ENCODE measurements around the gene TTLL12.

The TTLL12 gene

DNA sequence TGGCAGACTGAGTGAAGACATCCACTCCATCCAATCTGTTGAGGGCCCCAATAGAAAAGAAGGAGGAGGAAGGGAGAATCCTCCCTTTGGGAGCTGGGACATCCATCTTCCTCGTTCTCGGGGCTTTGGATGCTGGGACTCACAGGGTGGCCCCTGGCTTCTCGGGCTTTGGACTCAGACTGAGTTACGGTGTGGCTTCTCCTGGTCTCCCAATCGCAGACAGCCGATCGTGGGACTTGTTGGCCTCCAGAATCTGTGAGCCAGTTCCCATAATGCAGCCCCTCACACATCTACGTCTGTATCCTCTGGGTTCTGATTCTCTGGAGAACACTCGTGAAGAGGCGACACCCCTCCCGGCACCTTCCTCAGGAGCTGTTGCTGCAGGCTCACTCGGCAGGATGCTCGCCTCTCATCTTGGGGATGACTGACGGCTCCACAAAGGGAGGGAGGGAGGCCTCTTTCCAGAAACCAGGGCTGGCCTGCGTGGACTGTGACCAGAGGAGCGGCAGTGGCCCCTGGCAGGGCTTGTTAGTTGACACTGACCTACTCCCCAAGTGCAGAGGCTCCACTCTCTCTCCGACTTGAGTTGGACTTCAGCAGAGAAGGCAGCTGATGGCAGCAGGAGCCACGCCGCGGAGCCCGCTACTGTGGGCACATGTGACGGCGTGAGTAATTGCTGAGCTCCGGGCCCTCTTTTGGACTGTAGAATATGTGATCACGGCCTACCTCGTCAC is 14.7 kb upstream of the TTLL12 start:
- no peak for DNase-seq (ENCODE audit: insufficient read length, low spot score)
- no peak for FAIRE-seq

DNA sequence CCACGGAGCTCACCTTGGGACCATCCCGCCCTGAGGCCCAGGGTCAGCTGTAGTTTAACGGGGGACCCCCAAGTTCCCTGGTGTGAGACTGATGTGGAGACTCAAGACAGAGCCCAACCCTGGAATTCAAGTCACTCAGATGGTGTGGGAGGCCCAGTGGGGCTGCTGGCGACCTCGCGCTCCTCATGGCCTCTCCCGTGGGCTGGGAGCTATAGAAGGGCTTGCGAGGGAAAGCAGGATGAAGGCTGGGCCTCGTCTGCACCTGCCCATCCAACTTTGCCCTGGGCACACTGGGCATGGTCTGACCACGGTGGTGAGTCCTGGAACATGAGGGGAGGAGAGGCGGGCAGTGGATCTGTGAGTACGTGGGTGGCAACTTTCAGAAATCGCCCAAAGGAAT is 13.6 kb upstream of the TTLL12 start:
- DNase-seq (ENCODE audit: insufficient read length, low spot score) (no peak), FAIRE-seq (no peak)

DNA sequence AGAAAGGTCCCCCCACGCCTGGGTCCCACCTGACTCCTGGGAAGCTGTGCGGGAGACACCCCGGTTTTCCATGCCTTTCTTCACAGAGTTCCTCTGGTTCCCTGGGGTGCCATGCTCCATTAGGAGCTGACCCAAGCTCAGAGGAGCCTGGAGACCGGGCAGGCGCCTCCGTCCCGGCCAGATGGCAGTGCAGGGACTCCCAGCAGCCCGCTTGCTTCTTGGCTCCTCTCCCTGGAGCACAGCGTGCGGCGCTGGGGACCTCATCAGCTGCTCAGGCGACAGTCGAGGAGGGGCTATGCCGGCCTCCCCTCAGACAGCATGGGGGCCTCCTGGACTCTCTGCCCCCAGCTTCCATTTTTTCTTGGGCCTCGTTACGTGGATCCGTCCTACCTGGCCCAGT is 13.1 kb upstream of the TTLL12 start:
- FAIRE-seq (no peak), DNase-seq (ENCODE audit: insufficient read length, low spot score) (no peak)

DNA sequence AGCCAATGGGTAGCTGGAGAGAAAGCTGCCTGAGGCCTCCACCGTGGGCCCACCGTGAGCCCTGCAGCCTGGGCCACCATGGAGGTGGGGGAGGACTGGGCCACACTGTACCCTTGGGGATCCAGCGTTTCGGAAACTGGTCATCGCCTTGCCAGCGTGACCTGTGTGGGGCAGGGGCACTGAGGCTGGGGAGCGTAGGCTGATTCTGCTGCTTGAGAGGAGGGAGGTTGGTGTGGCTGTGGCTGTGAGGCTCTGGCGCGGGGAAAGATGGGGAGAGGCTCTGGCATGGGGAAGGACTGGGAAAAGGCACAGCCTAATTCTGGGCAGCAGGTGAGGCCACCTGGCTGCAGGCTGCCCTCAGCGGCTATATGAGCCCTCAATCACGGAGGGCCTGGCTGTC is 12.6 kb upstream of the TTLL12 start:
- FAIRE-seq, result no peak

DNA sequence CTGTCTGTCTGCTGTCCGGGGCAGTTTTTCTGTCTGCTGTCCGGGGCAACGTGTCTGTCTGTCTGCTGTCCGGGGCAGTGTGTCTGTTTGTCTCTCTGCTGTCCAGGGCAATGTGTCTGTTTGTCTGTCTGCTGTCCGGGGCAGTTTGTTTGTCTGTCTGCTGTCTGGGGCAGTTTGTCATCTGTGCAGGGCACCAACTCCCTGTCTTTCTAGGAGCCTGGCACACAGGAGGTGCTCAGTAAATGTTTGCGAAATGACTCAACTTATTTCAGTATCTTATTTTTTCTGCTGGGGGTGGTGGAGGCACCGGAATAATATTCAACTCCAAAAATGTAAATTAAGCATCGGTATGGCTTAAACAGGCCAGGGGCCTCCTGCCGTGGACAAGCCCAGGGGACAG is 12.0 kb upstream of the TTLL12 start:
- FAIRE-seq (no peak), DNase-seq (ENCODE audit: insufficient read length, low spot score) (no peak)

More for the DNA sequence above, 12.6 kb upstream of the TTLL12 start:
- no peak for DNase-seq (ENCODE audit: insufficient read length, low spot score)

DNA sequence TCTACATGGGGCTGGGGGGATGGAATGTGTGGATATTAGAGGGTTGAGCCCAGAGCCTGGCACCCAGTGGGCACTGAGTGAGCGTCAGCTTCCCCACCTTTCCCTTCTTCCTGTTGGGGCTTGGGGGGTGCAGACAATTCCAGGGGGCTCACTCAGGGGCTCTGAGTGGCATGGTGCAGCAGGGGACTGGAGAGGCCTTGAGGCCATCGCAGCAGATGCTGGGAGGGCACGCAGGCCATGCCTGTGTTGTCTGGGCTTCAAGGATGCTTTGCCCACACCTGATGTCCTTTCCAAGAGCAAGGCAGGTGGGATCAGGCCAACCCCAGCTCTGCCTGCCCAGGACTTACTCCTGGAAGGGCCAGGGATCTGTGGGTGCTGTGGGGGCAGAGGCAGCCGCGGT is 11.2 kb upstream of the TTLL12 start:
- FAIRE-seq, result no peak

DNA sequence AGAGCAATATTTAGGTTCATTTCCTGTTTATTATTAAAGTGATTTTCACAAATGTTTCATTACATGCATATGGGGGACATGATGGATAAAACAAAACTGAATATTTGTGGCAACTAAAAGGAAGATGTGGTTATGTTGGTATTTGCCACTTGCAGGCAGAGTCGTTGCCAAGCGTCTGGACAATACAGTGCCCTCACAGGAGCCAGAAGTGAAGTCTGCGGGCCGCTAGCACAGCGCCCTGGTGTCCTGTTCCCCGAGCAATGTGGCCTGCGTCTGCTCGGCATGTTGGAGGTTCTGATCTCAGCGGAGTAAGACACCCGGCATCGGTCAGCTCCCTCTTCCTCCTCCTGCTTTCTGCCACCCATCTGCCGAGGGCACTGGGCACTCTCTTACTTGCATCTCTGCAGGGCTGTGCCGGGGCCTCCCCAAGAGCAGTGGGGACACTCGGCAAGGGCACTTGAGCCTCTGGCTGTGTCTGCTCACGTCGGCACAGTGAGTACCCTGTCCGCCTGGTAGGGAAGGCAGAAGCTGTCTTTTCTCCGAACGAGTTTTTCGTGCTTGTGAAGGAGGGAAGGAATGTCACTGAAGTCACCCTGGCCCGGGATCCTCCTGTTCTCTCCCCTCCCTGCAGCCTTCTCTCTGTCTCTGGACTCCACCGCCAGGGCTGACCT is 10.5 kb upstream of the TTLL12 start:
- FAIRE-seq, result no peak

More for the DNA sequence above, 11.2 kb upstream of the TTLL12 start:
- DNase-seq (ENCODE audit: insufficient read length, low spot score), result no peak

DNA sequence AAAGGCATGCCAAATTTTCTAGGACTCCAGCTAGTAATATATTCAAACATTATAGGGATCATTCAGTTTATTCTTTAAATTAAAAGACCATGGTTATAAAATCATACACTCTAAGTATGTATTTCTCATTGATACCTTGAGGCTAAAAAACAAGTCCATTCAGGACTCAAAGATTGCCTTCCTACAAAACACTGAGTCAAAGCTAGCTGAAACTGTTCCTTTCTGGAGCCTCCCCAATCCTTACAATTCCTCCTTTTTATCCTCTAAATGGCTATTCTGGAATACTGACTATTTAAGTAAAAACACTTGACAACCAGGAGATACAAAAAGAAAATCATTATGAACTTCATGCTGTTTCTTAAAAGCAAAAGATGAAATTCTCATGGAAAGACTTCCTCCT is 4.9 kb upstream of the TTLL12 start:
- no peak for FAIRE-seq
- DNase-seq (ENCODE audit: insufficient read length, low spot score), result no peak

More for the DNA sequence above, 10.5 kb upstream of the TTLL12 start:
- DNase-seq (ENCODE audit: insufficient read length, low spot score), result no peak

DNA sequence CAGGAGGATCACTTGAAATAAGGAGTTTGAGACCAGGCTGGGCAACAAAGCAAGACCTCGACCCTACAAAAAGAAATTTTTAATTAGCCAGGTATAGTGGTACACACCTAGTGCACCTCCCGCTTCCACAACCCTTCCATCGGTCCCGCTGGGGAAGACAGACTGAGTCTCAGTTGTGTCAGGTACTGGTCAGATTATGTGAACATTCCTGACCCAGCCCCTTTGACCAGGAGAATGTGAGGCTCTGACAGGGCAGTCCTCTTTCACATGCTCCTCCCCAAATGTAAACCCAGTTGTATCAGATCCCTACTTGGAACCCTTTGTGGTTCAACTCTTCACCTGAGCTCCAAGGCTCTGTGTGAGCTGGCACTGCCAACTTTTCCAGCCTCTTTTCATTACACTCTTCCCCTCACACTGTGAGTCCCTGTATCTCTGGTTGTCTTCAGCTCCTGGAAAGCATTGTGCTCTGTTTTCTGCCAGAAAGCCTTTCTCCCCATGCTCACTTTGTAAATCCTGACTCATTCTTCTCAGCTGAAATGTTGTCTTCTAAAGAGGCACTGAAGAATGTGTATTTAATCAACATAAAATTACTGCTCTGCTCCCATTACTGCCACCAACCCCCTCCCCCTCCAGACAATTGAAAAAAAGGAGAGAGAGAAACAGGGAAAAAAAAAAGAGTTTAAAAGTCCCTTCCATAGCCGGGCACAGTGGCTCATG is 2.1 kb upstream of the TTLL12 start:
- DNase-seq (ENCODE audit: insufficient read length, low spot score) (no peak), FAIRE-seq (no peak)

DNA sequence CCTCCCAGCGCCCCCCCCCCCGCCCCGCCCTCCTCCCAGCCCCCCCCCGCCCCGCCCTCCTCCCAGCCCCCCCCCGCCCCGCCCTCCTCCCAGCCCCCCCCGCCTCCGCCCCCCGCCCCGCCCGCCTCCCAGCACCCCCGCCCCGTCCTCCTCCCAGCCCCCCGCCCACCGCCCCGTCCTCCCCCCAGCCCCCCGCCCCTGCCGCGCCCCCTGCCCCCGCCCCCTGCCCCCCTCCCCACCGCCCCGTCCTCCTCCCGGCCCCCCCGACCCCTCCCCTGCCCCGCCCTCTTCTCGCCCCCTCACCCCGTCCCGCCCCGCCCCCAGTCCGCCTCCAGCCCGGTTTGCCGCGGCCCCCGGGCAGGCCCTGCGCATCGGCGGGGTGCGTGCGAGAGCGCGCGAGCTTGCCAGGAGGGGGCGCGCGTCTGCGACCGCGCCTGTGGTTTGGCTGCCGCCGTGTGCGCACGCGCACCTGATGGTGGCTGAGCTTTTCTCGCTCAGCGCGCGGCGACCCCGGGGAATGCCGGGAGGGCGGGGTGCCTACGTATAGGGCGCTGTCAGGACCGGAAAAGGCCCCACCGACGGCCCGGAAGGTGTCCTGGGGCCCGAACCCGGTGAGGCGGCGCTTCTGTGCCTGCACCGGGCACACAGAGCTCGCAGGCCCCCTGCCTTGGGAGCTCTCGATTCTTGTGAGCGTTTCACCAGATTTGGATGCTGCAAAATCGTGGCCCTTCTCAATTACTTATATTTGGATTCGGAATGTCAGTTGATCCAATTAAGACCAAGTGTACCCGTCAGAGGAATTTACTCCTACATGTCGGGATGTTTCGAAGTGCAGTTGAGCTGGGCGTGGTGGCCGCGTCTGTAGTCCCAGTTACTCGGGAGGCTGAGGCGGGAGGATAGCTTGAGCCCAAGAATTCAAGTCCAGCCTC is 501 bp upstream of the TTLL12 start:
- DNase-seq (ENCODE audit: insufficient read length, low spot score), result peak; percentile 97
- peak; percentile 99 for FAIRE-seq

DNA sequence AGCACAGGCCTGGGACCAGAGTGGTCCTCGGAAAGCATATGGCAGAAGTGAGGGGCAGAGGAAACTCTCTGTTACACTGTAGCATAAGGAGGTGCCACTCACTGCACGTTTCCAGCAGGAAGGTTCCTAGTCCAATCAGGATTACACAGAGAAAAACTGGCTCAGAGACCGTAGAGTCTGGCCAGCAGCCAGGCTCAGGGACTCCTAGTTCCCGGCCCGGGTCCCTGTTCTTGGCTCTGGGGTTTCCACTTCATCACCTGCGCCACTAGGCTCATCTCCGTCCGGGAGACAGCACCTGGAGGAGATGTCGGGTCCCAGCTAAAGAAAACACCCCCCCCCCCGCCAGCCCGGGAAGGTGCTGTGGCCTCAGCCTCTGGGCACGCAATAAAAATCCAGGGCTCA is 1.1 kb downstream of the TTLL12 start:
- peak; percentile 14 for FAIRE-seq
- DNase-seq (ENCODE audit: insufficient read length, low spot score), result no peak

DNA sequence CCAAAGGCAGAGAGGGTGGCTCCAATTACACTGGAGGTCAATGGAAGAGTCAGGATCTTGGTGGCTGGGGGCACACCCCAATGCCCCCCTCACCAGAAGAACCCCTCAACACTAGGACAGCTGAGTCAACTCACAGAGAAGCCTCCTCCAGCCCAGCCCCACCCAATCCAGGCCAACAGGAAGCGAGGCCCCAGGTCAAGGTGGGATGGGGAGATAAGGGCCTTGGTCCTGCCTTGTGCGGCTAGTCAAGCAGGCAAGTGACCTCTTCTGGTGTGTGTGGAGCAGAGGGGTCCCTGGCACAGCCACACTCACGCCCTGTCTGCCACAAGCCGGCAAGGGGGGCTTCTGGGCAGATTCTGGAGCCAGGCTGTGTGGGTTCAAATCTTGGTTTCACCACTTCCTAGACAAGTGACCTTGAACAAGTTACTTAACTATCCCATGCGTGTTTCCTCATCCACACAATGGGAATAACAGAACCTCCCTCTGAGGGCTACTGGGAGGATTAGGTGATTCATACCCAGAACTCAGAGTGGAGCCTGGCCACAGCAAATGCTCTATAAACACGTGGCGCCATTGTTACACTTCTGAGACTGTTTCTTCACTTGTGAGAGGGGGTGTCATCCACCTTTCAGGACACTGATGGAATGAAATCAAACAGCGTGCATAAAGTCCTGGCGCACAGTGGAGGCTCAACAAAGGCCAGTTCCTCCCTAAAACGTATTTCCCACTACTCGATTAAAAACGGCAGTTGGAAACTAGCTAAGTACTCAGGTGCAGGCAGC is 3.2 kb downstream of the TTLL12 start:
- DNase-seq (ENCODE audit: insufficient read length, low spot score), result no peak
- FAIRE-seq, result no peak

DNA sequence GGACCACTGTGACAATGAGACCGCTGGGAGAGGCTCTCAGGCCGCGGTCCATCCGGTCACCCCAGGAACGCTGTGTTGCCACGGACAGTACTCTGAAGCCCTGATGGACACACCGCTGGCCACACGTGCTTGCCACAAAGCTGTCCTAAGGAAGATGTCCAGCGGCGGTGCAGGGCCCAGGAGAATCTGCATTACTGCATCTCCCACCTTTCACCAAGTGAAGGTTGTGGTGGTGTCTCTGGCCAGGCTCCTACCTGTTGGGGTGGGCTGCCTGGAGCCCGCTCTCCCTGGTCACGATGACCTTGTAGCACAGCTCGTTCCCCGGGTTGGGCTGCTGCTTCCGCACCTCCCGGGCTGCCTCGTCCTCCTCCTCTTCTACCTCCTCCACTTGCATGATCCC is 4.2 kb downstream of the TTLL12 start:
- FAIRE-seq (no peak), DNase-seq (ENCODE audit: insufficient read length, low spot score) (no peak)

DNA sequence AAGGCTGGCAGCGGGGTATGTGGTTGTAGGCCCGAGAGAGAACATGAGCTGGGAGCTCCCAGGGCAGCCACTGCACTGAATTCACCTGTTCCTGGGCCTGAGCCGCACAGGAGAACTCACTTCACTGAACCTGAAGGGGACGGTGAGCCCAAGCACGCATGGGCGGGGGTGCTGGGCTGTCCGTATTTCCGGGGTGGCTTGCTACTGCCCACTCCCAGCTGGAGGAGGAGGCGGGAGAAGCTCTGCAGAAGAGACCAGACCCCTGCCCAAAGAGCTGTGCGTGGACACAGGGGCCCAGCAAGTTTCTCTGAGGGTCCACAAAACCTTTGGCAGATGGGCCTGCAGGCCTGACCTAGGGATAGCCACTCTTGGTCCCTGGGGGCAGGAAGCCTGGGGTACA is 4.8 kb downstream of the TTLL12 start:
- no peak for FAIRE-seq
- no peak for DNase-seq (ENCODE audit: insufficient read length, low spot score)

DNA sequence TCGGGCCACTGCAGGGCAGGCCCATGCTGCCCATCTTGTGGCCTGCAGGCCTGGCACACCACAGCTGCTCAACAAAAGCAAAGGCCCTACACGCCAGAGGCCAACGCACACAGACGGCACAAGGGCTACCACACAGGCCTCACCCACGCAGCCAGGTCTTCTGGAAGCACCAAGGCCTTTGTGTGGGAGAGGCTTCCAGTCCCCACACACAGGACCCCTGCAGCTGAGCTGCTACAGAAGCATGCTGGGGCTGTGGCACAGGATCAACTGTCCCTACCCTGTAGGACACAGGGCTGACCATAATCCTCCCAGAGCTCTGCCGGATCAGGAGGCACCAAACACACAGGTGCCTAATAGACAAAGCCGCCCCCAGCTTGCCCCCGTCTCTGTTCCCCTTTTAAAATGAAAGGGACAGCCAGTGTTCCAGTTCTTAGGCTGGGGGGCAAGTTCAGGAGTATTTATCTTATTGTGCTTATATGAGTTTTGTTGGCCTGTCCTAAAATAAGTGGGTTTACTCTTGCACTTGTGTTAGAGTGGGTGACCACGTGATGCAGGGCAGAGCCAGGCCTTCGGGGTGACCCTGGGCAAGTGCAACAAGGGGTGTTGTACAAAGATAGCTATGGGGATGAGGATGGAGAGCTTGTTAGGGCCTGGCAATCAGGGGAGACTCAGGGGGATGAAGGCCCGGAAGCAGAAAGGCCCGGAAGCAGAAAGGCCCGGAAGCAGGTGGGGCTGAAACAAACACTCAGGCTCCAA is 5.4 kb downstream of the TTLL12 start:
- DNase-seq (ENCODE audit: insufficient read length, low spot score), result no peak
- FAIRE-seq, result no peak

DNA sequence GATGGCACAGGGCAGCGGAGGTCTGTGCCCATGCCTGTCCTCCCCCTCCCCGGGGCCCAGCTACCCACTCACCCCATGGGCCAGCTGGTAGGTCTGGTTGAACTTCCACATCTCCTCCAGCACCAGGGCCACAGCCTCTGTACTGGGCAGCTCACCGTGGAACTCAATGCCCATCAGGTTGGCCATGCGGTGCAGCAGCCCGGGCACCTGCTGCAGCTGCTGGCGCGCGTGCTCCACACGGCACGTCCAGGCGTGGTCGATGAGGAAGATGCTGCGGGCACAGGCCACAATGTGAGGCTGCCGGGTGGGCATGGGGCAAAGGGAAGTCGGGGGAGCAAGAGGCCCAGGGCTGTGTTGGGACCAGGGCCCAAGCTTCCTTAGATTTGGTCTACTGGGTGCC is 6.3 kb downstream of the TTLL12 start:
- DNase-seq (ENCODE audit: insufficient read length, low spot score) (no peak), FAIRE-seq (no peak)

DNA sequence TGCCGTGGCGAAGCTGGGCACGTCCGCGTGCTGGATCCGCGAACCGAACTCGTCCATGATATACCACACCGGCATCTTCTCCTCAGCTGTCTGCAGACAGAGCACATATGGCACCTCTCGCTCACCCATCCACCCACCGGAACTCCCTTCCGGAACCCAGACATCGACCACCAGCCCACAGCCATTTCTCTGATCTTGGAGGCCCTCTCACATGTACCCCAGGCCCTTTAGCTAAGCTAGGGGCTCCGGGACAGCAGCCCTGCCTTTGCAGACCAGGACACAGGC is 7.1 kb downstream of the TTLL12 start:
- no peak for FAIRE-seq
- DNase-seq (ENCODE audit: insufficient read length, low spot score), result no peak

DNA sequence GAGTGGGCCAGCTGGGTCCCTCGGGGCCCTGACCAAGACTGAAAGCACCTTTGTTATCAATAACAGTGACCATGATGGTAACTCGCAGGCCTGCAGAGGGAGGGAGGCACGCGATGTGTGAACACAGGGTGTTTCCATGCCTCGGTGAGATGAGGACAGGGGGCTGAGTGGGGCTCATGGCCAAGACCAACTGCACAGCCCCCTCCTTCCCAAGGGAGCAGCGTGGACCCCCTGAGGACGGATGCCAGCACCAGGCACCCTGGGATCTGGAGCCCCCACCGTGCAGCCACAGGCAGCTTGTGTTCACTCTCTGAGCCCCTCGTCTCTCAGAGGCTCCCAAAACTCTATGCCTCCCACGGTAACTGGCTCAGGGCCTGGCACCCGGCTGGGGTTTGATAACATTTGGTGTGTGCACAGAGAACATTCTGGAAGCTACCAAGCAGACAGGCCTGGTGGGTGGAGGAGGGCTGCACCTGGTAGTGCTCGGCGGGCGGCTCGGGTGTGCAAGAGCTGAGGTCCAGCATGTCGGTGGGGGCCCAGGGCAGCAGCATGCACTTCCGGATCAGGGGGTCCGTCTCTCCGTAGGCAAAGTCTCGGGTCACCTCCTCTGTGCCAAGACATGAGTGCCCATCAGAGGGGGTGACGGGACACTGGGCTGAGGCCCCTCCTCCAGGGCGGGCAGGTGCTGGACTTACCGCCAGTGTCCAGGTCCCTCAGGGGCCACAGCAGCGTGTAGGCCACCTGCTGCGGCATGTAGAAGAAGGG is 7.6 kb downstream of the TTLL12 start:
- no peak for DNase-seq (ENCODE audit: insufficient read length, low spot score)
- FAIRE-seq, result no peak

DNA sequence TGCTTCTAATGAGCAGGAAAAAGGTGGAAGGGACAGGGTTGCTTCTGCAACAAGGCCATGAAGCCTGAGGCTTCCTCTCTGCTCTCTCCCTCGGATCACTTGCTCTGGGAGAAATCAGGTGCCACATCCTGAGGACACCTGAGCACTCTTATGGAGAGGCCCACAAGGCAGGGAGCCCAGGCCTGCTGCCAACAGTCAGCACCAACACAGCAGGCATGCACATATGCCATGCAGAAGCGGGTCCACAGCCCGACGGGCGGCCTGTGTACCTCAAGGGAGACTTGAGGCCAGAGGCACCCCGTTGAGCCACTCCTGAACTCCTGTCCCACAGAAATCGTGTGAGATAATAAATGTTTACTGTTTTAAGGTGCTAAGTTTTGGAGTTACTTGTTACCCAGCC is 9.5 kb downstream of the TTLL12 start:
- FAIRE-seq (no peak), DNase-seq (ENCODE audit: insufficient read length, low spot score) (no peak)

All from GM19239 (cell line).